Measurements from ENCODE around the gene BAAT.

The BAAT gene

DNA sequence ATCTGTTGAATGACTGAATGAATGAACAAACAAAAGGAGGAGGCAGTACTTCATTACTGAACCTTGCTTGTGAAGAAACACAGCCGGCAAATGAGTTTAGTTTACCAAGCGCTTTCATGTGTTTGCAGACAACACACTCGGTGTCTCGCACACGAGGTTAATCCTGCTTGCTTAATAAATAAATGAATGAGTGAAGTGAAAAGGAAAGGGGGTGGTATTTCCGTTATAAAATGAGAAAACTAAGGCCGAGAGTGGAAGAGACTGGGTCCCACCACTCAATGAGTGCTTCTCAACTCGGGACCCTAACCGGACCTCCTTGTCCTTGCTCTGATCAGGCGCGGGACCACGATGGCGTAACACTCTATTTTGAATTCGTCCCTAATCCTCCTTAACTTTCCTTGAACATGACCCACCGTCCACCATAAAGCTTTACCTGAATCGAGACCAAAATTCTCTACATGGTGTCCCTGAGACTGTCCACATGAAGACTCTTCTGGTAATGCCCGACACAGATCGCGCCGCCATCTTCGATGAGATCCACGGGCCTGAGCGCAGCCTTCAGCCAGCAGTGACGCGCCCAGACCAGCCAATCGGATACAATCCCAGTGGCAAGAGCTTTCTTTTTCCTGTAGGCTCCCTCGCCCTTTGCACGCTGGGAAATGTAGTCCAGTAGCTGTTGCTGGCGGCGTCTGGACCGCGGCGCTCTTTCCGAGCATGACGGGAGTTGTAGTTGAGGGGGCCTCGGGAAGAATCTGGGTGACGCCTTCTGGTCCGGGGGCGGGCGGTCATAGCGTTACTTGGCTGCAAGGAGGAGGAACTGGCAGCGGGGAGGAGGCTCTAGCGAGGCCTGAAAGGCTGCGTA is 13.5 kb upstream of the BAAT start, which contains the start of the genes MRPL50 and ZNF189:
MRPL50 (minus strand) TSS at position 551 of the 862 bp plus-strand sequence; CDS start at position 525, 26 bp downstream.
ZNF189 (plus strand) TSS at position 784 of the 862 bp plus-strand sequence. CDS start 306 bp downstream, outside the sequence.
- DNase-seq (ENCODE audit: low spot score), result peak; percentile 97

DNA sequence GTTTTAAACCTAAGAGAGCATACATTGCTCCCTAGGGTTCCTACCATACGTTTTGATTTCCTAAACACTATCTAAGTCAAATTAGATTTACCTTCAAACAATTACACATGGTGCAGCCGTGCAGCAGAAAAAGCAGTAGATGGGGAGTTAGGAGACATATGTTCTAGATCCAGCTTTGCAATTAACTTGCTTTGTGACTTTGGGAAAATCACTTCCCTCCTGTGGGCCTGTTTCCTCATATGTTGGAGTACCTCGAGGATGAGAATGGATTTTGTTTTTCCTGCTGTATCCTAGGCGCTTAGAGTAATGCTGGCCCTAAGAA is 12.9 kb upstream of the BAAT start:
- no peak for DNase-seq (ENCODE audit: low spot score)

DNA sequence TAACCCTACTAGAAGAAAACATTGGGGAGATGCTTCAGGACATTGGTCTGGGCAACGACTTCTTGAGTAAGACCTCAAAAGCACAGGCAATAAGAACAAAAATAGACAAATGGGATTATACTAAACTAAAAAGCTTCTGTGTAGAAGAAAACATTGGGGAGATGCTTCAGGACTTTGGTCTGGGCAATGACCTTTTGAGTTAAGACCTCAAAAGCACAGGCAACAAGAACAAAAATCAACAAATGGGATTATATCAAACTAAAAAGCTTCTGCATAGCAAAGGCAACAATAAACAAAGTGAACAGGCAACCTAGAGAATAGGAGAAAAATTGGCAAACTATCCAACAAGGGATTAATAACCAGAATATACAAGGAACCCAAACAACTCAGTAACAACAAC is 9.9 kb upstream of the BAAT start:
- no peak for DNase-seq (ENCODE audit: low spot score)

DNA sequence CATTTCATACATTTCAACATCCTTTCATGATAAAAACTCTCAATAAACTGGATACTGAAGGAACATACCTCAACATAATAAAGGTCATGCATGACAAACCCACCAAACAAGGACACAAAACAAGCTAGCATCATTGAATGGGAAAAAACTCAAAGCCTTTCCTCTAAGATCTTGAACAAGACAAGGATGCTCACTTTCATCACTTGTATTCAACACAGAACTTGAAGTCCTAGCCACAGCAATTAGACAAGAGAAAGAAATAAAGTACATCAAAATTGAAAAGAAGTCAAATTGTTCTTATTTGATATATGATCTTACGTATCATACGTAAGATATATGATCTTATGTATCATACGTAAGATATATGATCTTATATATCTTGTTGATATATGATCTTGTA is 8.3 kb upstream of the BAAT start:
- DNase-seq (ENCODE audit: low spot score), result no peak

DNA sequence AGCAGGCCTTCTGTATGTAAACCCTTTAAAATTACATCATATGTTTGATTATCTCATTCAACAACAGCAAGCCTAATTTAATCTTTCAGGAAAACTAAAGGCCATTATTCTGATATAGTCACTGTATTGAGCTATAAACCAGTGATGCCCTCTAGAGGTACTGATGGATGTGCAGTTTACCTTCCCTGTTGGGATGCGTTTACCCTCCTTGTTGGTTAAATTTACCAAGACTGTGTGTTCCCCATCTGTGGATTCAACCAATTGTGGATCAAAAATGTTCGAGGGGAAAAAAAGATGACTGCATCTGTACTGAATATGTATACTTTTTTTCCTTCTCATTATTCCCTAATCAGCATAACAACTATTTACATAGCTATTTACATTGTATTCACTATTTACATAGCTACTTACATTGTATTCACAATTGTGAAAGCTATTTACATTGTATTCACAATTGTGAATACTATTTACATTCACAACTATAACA is 3.7 kb upstream of the BAAT start:
- no peak for DNase-seq (ENCODE audit: low spot score)

DNA sequence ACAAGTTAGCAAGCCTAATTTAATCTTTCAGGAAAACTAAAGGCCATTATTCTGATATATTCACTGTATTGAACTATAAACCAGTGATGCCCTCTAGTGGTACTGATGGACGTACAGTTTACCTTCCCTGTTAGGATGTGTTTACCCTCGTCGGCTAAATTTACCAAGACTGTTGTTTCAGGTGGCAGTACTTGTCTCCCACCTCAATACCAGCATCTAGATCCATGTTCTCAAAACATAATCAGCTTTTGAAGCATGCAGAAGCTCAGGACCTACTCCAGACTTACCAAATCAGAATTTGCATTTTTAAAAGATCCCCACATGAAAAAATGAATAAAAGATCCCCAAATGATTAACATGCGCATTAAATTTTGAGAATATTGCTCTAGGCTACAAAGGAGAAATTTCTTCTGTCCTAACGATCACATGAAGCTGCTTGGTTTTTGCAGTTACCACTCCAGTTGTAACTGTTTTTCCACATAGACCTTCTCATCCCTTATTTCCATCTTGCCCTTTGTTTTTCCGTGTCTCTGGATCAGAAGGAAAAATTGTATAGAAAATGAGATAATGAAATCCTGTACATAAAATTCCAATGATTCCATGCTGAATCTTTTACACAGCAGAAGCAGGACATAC is 3.2 kb upstream of the BAAT start:
- peak; percentile 28 for DNase-seq (ENCODE audit: low spot score)

DNA sequence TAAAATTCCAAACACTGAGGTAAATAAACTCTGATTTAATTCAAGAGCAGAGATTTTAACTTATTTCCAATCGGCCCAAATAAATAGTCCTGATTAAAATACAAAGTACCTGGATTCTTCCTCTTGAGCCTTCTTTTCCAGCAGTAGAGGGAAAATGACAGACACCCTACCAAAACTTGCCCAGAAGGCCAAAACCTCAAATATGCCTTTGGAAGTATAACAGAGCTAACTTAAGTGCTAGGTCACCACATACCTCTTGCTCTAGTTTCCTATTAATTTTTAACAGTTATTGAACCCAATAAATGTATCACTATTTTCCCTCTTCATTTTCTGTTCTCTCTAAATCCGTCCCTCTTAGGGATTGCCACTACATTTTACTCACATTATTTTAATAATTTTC is 1.4 kb downstream of the BAAT start:
- DNase-seq (ENCODE audit: low spot score), result no peak

DNA sequence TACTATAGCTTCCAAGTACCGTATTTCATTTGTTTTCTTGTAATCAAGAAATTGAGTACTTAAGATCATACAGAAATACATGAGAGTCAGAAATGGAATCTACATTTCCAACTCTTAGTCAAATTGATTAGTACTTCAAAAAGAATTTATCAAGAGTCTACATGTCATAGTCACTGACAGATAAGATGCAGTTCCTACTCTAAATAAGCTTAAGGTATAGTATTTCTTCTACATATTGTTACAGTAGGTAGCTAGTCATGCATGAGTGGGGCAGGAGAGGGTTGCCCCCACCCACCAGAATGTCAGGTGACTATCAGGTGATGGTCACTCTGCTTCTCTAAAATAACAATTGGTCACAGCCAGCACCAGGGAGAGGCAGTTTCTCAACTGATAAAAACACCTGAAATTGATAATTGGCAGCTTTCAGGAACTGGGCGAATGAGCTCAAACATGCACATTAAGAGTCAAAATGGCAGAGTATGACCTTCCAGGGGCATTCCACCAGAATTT is 2.9 kb downstream of the BAAT start:
- no peak for DNase-seq (ENCODE audit: low spot score)

DNA sequence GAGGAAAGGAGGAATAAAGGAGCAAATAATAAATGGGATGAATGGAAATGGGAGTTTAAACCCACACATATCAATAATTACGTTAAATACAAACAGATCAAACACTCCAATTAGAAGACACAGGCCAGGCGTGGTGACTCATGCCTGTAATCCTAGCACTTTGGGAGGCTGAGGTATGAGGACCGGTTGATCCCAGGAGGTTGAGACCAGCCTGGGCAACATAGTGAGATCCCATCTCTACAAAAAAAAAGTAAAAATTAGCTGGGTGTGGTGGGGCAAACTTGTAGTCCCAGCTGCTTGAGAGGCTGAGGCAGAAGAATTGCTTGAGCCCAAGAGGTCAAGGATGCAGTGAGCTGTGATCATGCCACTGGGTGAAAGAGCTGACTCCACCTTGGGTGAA is 3.7 kb downstream of the BAAT start:
- DNase-seq (ENCODE audit: low spot score), result no peak

DNA sequence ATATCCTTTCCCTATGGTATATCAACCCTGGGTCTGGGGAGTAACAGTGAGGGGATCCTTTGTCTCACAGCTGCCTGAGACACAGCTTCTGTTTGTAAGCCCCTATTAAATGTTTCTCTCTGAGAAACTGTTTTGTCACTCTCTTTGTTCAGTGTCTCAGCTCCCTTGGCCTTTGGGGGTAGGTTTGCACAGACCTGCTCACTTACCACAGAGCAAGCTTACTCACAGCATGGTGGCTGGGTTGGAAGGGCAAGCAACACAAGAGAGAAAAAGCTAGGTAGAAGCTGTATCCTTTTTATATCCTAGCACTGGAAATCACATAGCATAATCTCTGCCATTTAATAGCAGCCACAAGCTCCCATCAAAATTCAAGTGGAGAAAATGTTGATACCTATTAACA is 4.5 kb downstream of the BAAT start:
- no peak for DNase-seq (ENCODE audit: low spot score)

DNA sequence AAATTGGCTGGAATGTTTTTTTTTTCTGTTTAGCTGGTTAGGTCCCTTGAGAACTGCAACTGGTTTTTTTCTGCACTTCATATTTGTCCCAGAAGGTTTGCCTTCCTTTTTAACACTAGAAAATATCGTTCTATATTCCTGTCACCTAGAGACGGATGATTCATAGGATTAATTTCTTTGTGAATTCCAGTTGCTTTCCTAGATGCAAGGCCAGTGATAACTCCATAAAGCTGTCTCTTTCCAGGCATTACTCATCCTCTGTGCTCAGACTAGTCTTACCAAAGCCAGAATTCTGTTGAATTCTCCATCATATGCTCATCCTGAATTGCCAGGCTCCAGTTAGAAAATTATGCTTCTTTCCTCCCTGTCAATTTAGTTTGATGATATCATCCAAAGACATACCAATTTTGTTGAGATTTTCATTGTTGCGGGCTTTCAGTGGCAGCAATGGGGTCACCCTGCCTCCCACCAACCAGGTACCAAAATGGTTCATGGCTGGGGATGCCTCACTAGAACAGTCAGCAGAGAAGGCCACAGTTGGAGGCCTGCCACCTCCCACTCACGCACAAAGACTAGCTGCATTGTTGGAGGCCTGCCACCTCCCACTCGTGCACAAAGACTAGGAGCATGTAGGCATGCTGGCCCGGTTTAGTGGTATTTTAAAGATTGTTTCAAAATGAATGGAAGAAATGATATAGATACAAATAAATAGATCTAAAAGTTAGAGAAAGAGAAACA is 8.5 kb downstream of the BAAT start:
- DNase-seq (ENCODE audit: low spot score), result no peak

DNA sequence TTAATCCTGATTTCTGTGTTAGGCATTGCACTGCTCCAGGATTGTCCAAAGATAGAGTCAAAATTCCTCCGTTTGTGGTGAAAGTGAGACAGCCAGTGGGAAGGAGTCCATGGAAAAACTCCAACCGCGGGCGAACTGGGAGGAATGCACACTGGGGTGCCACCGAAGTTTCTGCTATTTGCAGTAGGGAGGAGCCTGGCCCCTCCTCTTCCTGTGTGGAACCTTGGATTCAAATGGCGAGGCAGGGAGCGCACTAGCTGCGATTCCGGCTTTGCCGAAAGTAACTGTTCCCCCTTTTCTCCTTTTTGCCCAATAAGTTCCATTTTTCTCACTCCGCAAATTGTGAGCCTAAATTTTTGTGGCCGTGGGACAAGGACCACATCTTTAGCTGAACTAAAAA is 9.3 kb downstream of the BAAT start:
- DNase-seq (ENCODE audit: low spot score), result no peak

DNA sequence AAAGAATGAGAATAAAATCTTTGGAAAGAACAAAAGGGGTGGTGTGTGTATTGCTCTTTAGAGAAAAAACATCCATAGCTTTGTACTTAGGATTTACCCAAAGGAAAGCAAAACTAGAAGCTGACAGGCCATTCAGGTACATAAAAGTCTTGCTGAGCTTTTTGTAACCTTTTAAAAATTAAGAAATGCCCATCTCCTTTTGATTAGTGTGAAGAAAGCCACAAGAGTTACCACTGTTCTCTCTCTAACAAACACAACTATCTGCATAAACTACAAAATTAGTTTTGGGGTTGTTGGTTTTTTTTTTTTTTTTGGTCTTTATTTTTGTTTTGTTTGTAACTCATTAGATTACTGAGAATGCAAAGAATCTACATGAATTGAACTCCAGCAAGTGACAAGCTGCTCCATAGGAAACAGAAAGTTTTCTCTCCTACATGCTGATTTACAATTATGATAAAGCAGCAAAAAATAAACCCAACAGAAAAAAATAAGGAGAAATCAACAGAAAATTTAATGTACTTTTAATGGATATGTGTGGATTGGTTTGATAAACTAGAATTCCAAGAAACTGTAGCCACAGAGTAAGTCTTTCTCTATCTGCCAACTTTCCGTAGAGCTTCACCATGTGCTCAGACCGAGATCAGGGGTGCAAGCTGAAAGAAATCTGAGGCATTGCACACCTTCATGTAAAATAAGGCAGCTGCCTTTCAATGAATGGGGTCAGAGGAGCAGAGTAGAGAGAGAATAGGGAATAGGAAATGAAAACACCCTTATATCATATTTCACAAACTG is 12.3 kb downstream of the BAAT start:
- DNase-seq (ENCODE audit: low spot score), result no peak

DNA sequence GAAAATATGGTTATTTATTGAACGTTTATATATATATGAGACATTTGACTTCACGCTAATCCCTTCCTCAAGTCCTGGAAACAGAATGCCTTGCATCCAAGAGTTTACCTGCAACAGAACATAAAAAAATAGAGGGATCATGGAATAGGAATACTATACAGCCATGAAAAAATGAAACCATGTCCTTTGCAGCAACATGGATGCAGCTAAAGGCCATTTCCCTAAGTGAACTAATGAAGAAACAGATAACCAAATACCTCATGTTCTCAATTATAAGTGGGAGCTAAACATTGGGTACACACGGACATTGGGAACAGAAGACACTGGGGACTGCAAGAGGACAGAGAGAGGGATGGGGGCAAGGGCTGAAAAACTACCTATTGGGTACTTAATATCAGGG is 13.0 kb downstream of the BAAT start:
- DNase-seq (ENCODE audit: low spot score), result no peak

DNA sequence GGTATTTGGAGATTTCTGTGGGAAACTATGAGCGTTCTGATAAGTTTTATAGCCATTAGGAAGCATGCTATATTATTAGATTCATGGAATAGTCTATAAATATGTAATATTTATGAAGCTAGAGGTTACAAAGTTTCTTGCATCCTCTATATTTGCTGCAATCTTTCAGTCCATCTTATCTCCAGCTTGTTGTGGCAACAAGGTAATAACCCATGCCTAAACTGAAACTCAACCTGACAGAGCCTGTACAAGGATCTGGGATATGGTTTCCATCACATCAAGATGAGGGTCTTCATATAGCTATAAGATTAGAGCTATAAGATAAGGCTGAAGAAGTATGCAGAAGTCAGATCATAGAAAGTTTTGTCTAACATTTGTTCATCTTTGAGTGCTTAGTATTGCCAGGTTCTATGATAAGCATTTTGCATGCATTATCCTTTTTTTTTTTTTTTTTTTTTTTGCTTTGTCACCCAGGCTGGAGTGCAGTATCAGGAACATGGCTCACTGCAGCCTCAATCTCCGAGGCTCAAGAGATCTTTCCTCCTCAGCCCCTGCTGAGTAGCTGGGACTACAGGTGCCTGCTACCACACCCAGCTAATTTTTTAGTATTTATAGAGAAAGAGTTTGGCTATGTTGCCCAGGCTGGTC is 14.8 kb downstream of the BAAT start:
- no peak for DNase-seq (ENCODE audit: low spot score)

DNA sequence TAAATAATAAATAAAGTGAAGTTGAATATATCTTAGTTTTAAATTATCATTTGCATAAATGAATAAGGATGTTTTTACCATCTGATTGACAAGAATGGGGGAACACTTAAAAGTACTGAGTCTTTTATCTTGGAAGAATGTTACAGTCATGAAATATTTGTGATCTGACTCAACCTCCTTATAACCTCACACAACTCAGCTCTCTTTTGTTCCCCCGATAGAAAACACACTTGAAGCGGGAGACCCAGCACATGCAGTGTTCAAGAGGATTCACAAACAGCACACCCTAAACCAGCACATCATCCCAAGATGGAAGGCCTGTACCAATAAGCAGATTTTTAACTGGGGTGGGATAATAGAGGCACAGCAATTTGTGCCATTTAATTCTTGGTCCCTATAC is 15.5 kb downstream of the BAAT start:
- DNase-seq (ENCODE audit: low spot score), result no peak

DNA sequence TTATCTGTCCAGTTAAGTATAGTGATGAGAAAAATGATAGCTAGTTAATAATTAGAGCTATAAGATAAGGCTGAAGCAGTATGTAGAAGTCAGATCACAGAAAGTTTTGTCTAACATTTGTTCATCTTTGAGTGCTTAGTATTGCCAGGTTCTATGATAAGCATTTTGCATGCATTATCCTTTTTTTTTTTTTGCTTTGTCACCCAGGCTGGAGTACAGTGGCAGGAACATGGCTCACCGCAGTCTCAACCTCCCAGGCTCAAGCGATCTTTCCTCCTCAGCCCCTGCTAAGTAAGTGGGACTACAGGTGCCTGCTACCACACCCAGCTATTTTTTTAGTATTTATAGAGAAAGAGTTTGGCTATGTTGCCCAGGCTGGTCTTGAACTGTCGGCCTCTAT is 17.5 kb downstream of the BAAT start:
- no peak for DNase-seq (ENCODE audit: low spot score)

DNA sequence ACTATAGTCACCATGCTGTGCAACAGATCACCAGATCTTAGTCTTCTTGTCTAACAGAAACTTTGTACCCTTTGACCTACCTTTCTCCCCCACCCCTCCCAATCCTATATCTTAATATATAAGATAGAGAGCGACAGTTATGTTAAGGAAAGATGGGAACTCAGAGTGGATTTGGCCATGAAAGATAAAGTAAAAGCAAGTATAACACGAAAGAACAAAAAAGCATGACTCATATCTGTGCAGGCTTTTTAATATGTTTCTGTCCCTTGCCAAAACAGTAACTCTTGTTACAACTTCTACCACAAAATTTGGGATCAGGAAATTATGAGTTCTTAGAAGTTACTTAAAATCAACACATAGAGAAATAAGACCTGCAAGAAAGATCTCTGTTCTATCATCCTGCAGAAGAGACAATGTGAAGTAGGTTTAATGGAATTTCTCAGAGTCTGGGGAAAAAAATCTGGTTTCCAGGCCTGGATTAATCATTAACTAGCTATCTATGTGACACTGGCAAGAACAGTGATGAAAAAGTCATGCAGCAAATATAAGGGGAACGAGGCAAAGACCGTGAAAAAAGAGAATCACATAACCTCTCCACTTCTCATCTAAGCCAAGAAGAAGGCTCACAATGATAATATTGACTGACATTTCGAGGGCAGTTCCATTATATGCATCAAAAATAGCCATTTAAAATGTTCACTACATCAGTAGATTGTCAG is 18.6 kb downstream of the BAAT start:
- no peak for DNase-seq (ENCODE audit: low spot score)

DNA sequence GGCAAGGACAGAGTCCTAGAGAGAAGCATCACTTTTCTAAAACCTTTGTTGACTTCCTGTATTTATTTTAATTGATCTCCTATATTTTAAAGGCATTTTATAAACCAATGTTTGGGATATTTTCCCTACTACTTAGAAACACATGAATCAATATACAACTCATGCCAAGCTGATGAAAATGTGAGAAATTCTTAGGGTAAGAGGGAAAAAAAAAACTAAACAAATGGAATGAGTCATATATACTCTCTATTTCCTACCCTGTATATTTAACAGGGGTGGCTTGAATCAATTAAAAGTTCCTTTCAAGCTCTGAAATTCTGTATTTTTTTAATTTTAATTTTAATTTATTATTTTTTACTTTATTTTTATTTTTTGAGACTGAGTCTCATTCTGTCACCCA is 19.6 kb downstream of the BAAT start:
- no peak for DNase-seq (ENCODE audit: low spot score)

DNA sequence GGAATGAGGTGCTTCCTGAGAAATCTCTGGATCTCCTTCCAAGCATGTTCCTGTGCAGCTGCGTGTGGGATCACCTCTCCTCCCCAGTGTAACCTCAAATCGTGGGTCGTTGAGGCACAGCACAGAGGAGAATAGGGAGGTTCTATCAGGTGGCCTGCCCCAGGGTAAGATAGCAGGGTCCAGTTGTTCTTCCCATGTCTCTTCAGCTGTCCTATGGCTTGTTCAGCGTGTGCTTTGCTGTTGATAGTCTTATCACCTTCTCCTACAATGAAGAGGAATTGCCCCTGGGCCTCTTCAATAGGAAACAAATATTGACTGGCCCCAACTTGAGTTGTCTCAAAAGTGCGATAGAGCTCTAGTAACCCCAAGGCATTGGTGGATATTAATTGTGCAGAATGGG is 22.4 kb downstream of the BAAT start:
- DNase-seq (ENCODE audit: low spot score), result no peak

DNA sequence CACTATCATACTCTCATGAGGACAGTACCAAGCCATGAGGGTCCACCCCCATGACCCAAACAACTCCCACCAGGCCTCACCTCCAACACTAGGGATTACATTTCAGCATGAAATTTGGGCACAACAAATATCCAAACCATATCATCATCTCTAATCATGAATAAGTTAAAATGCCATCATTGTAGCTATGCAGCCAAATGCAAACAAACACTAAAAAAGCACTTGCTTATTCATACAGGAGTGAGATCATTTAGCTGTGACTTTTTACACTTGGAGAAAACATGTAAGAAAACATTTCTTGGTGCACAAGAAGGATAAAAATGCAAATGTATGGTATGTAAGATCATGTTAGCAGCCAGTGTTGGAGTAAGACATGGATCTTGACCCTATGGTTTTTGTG is 24.2 kb downstream of the BAAT start:
- DNase-seq (ENCODE audit: low spot score), result no peak

All from CD4-positive, alpha-beta T cell treated with Interleukin-6 at 100 ng/mL for 8 hours (primary cell).